Gastroesophageal sphincter (tissue), 4 donors: ENCODE results near the gene MRPL20. TPM values are rescaled to one million over a fixed set of nuclear protein-coding genes. Genes with fewer than 3 reads are reported as not detected.
A peak's percentile ranks its signal among the peaks of the same experiment; 100 is the strongest.

ENCODE experiments used
- ATAC-seq: fragments of 150-250 bp; one replicate; pipeline ENCODE4 v1.9.1; 2016; ENCODE audit warnings: mild to moderate bottlenecking, moderate library complexity
- H3K27ac ChIP-seq, 4 donors: fragments of 200-600 bp; sonication (generic) in 3 of 4; 1 replicate in 3 of 4; 2 replicates in 1 of 4; pipeline ENCODE4 v1.5.1; 2016 to 2019
- H3K27me3 ChIP-seq: fragments of 200-600 bp; sonication (generic); one replicate; pipeline ENCODE4 v1.5.1; 2019
- H3K36me3 ChIP-seq, 2 donors: fragments of 200-600 bp; sonication (generic); one replicate each; pipeline ENCODE4 v1.5.1; 2019; ENCODE audit warnings: control low read depth in 1 of 2
- H3K4me1 ChIP-seq, 3 donors: fragments of 200-600 bp; sonication (generic); 1 replicate in 2 of 3; 2 replicates in 1 of 3; pipeline ENCODE4 v1.5.1; 2016 to 2019; ENCODE audit warnings: control low read depth in 2 of 3
- H3K4me3 ChIP-seq, 2 donors: fragments of 200-600 bp; sonication (generic); one replicate each; pipeline ENCODE4 v1.5.1; 2019; ENCODE audit warnings: mild to moderate bottlenecking in 1 of 2, moderate library complexity in 1 of 2
- H3K9me3 ChIP-seq, 3 donors: fragments of 200-600 bp; sonication (generic); one replicate each; pipeline ENCODE4 v1.5.1; 2017 to 2019; ENCODE audit warnings: control low read depth in 2 of 3
- CTCF ChIP-seq, 4 experiments: fragments of 200-600 bp in 2 of 4; fragments of 450-650 bp in 2 of 4; sonication (generic) in 1 of 4; IDR thresholded peaks; one replicate each; pipeline ENCODE4 v1.5.1; 2017 to 2019; ENCODE audit warnings: antibody characterized with exemption in 4 of 4, mild to moderate bottlenecking in 2 of 4, moderate library complexity in 2 of 4
- EP300 ChIP-seq: sonication (generic); formaldehyde crosslinking; IDR thresholded peaks from one replicate; pipeline ENCODE4 v1.6.1; 2017; ENCODE audit warnings: antibody characterized with exemption, mild to moderate bottlenecking
- POLR2A ChIP-seq, 2 donors: fragments of 450-650 bp; IDR thresholded peaks; one replicate each; pipeline ENCODE4 v1.6.1; 2017; ENCODE audit warnings: antibody characterized with exemption in 2 of 2, mild to moderate bottlenecking in 2 of 2, moderate library complexity in 1 of 2
- POLR2AphosphoS5 ChIP-seq: sonication (generic); formaldehyde crosslinking; IDR thresholded peaks from one replicate; pipeline ENCODE4 v1.6.1; 2017; ENCODE audit warnings: antibody characterized with exemption
- WGBS, 2 donors: methylation state at CpG; one replicate each; pipeline ENCODE4 v1.1.5; 2018; ENCODE audit warnings: low coverage in 1 of 2; 5-methylcytosine and 5-hydroxymethylcytosine counted together
- total RNA-seq, 4 donors: library from RNA; depleted of rRNA; stranded (reverse); fragments of >200 nt; gene quantifications; one replicate each; pipeline ENCODE4 v1.1.0, GENCODE V29; 2016

MRPL20 gene
- total RNA-seq, 4 donors from 2014 or later, result 121 to 215 (median 159) TPM

- Histone ChIP-seq H3K4me1 (peaks cover 0 to 95% (median 64%) of the 10 kb centered on the region in 3 donors), H3K27ac (peak overlapping the region in 3 of 4 donors; percentile 94 to 97 (median 95)), H3K27me3 (no peaks in the 10 kb centered on the region), H3K4me3 (peak overlapping the region in 1 of 2 donors; percentile 71), H3K9me3 (no peaks in the 10 kb centered on the region), H3K36me3 (peaks cover 0 to 19% of the 10 kb centered on the region in 2 donors)
- ATAC-seq, result no peak
- TF ChIP-seq CTCF (IDR thresholded peaks at IDR 0.05), result no peak
- TF ChIP-seq EP300, result no peak
- no peak for TF ChIP-seq POLR2AphosphoS5
- no peak for TF ChIP-seq POLR2A (IDR thresholded peaks at IDR 0.05)
- 60% methylated on average over 2 of the region's 31 CpGs; no CpG with 5 or more reads in 1 of the 2 donors for WGBS, 2 donors
Measured at GRCh38 chr1:1437033-1437903, 30.2 kb upstream of the MRPL20 start.

GRCh38 chr1:1436630-1437032 is 29.5 kb upstream of the MRPL20 start:
- no peak for TF ChIP-seq EP300
- no peak for TF ChIP-seq POLR2A (IDR thresholded peaks at IDR 0.05)
- TF ChIP-seq POLR2AphosphoS5, result no peak
- TF ChIP-seq CTCF (IDR thresholded peaks at IDR 0.05), result no peak
- no peaks in the 10 kb centered on the region for H3K27me3 ChIP-seq
- H3K9me3 ChIP-seq, result no peaks in the 10 kb centered on the region
- ATAC-seq, result no peak
- H3K27ac ChIP-seq, result peak overlapping the region in 3 of 4 donors; percentile 94 to 97 (median 95)
- H3K4me1 ChIP-seq, result peaks cover 0 to 95% (median 69%) of the 10 kb centered on the region in 3 donors
- H3K36me3 ChIP-seq, result peaks cover 0 to 19% of the 10 kb centered on the region in 2 donors
- WGBS, 2 donors, result no CpG with 5 or more reads among the region's 7 CpGs
- peak overlapping the region; percentile 34 to 71 for H3K4me3 ChIP-seq

- H3K9me3 ChIP-seq, result no peaks in the 10 kb centered on the region
- no peak for TF ChIP-seq EP300
- 19% methylated on average over 5 of the region's 40 CpGs; no CpG with 5 or more reads in 1 of the 2 donors for WGBS, 2 donors
- H3K36me3 ChIP-seq, result peaks cover 0 to 19% of the 10 kb centered on the region in 2 donors
- no peaks in the 10 kb centered on the region for H3K27me3 ChIP-seq
- no peak for ATAC-seq
- peaks cover 0 to 95% (median 69%) of the 10 kb centered on the region in 3 donors for H3K4me1 ChIP-seq
- H3K4me3 ChIP-seq, result peak overlapping the region; percentile 34 to 71
- H3K27ac ChIP-seq, result peak overlapping the region; percentile 36 to 97 (median 94)
Measured at GRCh38 chr1:1435911-1436629, 29.0 kb upstream of the MRPL20 start.

GRCh38 chr1:1435106-1435903 is 28.2 kb upstream of the MRPL20 start, which contains the start of gene VWA1:
Gene VWA1, plus strand, starts transcription at chr1:1435690. Its CDS starts 59 bp downstream, at chr1:1435749.
- peak; percentile 71 for ATAC-seq
- peak within 1 kb of the TSS; percentile 34 to 71 for H3K4me3 ChIP-seq
- peaks cover 0 to 95% (median 71%) of the 10 kb centered on the region in 3 donors for H3K4me1 ChIP-seq
- no peaks in the 10 kb centered on the region for H3K9me3 ChIP-seq
- peaks cover 0 to 19% of the 10 kb centered on the region in 2 donors for H3K36me3 ChIP-seq
- no peaks in the 10 kb centered on the region for H3K27me3 ChIP-seq
- 20% methylated on average over 1 of the region's 89 CpGs; no CpG with 5 or more reads in 1 of the 2 donors for WGBS, 2 donors
- TF ChIP-seq EP300 (no peak), CTCF (IDR thresholded peaks at IDR 0.05) (peak in 1 of 4 experiments; percentile 4), POLR2A (IDR thresholded peaks at IDR 0.05) (peak in 1 of 2 donors; percentile 54), POLR2AphosphoS5 (peak; percentile 54)
- peak within 1 kb of the TSS; percentile 79 to 97 (median 94) for H3K27ac ChIP-seq
